Caki2 (cell line): ENCODE measurements around the gene BTN2A1. TPM values are rescaled to one million over a fixed set of nuclear protein-coding genes. Genes with fewer than 3 reads are reported as not detected.
"Not testable (repeated sequence)": the region's sequence is repeated elsewhere in the genome, so short reads cannot be mapped to it uniquely, and the experiment has no call there.

ENCODE experiments used
- DNase-seq: peaks from one replicate; pipeline ENCODE4 v3.0.0-alpha.2; 2015; ENCODE audit warnings: low read depth
- in situ Hi-C: cut with HindIII; loops from 2 replicates; pipeline ENCODE4 v1.10.0; 2016; ENCODE audit warnings: low sequenced_read_pairs, low pct_unique_long_range_greater_than_20kb, mixed read lengths
- total RNA-seq: library from RNA; depleted of rRNA; stranded (reverse); fragments of >200 nt; shearing (Covaris generic); gene quantifications from 2 replicates; pipeline ENCODE4 v1.2.3, GENCODE V29; 2014; ENCODE audit warnings: low replicate concordance

Gene BTN2A1
- total RNA-seq, 1 experiment from 2014 or later: 14.1 TPM

DNA sequence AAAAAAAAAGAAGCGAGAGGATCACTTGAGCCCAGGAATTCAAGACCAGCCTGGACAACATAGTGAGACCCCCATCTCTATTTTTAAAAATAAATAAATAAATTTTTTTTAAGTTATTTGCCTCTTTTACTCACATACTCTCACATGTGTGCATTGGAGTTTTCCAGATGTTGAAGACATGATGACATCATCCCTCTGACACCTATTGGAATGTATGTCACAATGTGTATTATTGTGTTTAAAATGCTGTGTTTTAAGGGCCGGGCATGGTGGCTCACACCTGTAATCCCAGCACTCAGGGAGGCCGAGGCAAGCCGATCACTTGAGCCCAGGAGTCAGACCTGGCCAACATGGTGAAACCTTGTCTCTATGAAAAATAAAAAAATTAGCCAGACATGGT is 24.6 kb downstream of the BTN2A1 start:
- in situ Hi-C loops: no loop called here
- no peak for DNase-seq

DNA sequence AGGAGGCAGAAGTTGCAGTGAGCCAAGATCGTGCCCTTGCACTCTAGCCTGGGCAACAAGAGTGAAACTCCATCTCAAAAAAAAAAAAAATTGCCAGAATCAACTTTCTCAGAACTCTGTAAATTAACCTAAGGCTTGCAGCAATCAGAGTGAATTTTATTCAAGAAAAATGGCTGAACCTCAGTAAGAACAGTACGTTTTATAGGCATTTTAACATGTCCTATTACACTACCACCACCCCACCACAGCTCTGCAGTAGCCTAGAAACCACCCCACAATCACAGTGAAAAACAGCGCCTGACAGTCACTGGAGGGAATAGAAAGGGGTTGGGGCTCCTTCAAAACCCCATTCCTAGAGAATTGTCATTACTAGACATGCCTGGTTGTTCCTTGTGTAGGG is 26.0 kb downstream of the BTN2A1 start:
- no peak for DNase-seq
- in situ Hi-C loops: no loop called here

DNA sequence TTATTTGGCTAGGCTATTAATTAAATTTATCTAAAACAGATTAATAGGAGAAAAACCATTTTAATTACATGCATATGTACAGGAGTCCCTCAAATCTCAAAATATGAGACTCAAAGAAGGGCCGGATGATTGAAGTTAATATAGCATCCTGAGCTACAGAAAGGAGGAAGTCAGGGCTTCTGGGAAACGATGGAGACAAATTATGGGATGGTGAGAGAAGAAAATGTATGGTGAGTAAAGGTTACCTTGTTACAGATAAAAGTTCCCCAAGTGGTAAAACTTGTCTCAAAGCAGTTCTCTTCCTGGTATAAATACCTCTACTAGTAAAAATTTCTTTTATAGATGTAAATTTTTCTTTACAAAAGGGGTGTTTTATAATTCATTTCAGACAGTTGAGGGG is 26.4 kb downstream of the BTN2A1 start:
- in situ Hi-C loops: no loop called here
- DNase-seq: no peak

DNA sequence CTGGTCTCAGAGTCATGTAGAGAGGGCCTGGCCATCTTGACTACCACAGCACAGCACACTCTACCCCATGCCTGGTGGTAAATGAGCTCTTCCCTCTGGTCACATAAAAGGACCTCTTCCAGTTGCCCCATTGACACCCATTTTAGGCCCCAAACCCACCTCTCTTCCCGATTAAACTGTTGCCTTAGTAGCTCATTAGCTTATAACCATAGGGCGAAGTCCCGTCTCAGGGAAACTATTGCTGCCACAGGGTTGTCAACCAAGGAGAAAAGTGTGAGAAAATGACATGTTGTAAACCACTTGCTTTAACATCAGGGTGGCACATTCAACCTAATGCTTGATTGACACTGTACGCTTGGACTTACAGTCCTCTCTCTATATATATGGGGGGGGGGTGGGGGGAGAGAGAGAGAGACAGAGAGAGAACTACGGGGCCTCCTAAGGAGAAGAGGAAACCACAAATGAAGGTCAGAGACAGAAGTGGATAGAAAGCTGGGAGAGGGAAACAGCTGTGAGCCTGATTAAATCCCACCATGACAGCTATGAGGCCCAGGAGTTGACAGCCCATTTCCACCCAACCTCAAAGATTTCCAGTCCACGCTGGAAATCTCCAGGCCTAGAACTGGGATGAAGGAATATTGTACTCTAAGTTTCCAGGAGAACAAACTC is 27.5 kb downstream of the BTN2A1 start:
- in situ Hi-C loops: no loop called here

DNA sequence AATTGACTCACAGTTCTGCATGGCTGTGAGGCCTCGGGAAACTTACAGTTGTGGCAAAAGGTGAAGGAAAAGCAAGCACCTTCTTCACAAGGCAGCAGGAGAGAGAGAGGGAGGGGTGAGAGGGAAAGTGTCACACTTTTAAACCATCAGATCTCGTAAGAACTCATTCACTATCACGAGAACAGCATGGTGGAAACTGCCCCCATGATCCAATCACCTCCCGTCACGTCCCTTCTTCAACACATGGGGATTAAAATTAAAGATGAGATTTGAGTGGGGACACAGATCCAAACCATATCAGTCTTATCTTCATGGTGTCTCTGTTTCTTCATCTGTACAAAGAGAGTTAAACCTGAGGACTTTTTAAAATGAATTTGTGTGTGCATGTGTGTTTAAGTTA is 28.6 kb downstream of the BTN2A1 start:
- no peak for DNase-seq
- in situ Hi-C loops: no loop called here

More for the DNA sequence above, 27.5 kb downstream of the BTN2A1 start:
- DNase-seq: no peak

DNA sequence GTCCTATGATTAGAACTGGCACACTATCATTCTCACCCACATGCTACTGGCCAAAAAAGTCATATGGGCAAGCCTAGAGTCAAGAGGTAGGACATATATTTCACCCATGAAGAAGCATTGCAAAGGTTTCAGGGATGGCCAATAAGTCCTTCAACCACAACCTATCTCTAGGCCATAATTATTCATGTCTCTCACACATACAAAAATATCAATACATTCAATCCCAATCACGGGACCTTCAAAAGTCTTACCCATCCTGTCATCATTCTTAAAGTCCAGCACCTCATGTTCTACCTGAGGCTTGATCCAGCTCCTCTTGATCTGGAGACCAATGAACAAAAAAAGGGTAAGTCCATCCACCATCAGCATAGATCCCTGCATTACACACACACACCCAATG is 29.7 kb downstream of the BTN2A1 start:
- DNase-seq: no peak
- in situ Hi-C loops: no loop called here

DNA sequence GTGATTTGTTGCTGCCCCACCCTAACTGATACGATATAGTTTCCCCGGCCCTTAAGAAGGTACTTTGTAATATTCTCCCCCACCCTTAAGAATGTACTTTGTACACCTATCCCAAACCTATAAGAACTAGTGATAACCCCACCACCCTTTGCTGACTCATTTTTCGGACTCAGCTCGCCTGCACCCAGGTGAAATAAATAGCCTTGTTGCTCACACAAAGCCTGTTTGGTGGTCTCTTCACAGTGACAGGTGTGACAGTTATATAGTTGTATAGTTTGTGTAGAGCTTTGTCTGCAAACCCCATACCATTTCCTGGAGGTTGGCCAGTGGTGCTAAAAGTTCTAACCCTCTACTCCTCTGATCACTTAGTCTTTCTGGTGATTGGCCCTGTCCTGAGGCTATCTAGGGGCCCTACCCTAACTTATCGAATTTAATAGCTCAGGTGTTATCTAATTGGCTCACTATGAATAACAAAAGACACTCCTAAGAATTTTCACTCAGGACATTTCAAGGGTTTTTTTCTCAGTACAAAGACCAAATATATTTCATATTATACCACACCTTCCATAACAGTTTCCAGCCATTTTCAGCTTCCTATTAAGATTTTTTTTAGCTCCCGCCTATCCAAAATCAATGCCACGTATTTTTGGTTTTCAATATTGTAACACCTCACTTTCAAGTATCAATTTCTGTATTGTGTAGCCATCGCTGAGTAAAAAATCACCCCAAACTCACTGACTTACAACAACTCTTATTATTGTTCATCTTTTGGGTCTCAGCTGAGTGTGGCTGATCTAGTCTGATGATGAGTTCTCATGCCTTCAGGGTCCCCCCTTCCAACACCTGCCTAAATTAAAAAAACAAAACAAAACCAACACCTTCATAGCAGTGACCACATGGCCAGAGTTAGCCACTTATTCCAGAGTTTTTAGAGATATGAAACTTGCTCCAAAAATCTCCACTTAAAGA is 32.5 kb downstream of the BTN2A1 start:
- DNase-seq: no peak
- in situ Hi-C loops: no loop called here

DNA sequence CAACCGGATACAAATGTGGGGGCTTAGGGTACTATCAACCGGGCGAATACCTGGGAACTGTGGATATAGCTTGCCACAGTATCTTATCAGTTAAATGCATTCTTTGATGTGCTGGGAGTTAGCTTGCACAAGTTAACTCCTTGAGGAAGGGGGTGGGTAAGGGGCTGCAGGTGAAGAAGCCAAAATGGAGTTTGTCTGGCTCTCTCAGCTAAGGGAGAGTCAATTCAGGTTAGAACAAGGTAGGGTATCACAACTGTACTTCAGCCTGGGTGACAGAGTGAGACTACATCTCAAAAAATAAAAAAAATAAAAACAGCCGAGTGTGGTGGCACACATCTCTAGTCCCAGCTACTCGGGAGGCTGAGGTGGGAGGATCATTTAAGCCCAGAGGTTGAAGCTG is 33.8 kb downstream of the BTN2A1 start:
- in situ Hi-C loops: no loop called here
- DNase-seq: no peak

DNA sequence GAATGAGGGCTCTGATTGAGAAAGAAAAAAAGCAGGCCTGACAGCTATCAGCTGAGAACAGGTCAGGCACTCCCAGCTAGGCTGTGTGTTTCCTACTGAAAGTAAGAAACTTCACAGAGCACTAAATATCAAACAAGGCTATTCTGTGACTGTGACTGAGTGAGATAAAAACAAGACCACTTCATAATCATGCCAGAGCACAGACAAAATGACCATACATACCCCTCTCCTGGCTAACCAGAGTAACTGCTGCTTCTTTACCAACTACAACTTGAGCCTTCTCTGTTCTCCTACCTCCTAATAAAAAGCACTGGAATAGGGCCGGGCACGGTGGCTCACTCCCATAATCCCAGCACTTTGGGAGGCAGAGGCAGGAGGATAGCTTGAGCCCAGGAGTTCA is 35.5 kb downstream of the BTN2A1 start:
- in situ Hi-C loops: no loop called here
- DNase-seq: no peak

DNA sequence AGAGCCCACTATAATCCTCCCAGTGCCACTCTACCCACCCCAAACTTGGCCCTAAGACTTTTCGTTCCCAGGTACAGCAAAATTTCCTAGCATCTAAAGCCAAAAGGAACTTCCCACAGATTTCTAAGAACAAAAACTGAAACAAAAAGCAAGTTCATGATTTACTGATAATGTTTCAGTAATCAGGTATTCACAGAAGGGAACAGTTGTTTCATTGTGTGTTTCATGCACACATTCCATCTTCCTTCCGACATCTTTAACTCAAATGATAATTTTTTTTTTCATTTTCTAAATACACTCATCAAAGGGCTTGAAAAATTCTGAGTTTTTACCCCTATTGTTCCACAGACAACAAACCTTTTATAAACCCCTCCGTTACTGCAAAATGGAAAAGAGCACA is 36.4 kb downstream of the BTN2A1 start:
- DNase-seq: no peak
- in situ Hi-C loops: no loop called here

DNA sequence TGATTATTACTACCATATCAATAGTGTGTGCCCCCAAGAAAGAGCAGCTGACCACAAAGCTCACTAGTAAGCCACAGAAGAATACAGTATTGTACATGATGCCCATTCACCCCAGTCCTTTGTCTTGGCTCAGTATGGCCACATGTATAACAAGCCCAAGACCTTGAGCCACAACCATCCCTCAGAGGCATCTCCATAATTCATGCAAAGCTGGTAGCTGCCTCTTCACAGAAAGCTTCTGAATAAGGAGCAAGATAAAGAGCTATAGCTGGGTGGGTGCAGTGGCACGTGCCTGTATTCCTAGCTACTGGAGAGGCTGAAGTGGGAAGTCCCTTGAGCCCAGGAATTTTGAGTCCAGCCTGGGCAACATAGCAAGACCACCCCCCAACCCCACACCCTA is 37.5 kb downstream of the BTN2A1 start:
- in situ Hi-C loops: no loop called here
- DNase-seq: no peak

DNA sequence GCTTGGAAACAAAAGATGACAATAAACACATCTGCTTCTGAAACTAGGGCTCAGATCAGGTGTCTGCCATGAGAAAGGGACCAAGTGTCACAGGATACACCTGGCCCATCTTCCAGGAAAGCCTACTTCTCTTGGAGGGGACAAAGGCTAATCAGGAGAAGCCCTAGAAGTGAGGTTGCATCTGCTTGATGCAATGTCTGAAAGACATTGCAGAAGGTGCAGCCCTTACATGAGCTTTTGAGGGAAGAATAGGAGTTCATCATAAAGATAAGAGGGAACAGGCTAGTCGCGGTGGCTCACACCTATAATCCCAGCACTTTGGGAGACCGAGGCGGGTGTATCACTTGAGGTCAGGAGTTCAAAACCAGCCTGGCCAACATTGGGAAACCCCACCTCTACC is 39.9 kb downstream of the BTN2A1 start:
- no peak for DNase-seq
- in situ Hi-C loops: no loop called here

DNA sequence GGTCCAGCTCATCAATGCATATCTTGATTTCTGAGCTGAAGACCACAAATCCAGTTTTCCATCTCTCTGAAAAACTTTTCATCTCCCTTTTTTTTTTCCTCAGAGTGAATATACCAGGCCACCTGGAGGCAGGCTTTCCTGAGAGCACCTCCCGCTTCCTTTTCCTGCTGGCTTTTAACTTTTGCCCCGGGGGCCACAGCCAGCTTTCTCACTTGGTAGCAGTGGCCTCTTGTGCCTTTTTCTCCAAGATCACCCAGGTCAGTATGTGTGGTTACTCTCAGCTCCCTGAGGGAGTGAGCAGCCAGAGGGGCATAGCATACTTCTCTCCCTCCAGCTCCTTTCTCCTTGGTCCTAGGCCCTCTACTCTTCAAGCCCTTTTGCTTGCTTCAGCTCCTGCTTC is 42.3 kb downstream of the BTN2A1 start, which contains the start of gene BTN1A1:
TSS of gene BTN1A1 (plus strand) at position 202 of the 400 bp plus-strand sequence. CDS start 984 bp downstream, outside the sequence.
- no peak for DNase-seq
- in situ Hi-C loops: no loop called here

DNA sequence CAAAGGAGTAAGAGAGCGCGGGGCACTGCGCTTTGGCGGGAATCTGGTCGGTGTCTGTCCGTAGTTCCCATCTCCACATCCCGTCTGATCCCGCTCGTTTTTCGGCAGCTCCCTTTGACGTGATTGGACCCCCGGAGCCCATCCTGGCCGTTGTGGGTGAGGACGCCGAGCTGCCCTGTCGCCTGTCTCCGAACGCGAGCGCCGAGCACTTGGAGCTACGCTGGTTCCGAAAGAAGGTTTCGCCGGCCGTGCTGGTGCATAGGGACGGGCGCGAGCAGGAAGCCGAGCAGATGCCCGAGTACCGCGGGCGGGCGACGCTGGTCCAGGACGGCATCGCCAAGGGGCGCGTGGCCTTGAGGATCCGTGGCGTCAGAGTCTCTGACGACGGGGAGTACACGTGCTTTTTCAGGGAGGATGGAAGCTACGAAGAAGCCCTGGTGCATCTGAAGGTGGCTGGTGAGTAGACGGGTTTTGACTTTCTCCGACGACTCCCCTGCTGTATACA is 43.8 kb downstream of the BTN2A1 start:
- in situ Hi-C loops: no loop called here

DNA sequence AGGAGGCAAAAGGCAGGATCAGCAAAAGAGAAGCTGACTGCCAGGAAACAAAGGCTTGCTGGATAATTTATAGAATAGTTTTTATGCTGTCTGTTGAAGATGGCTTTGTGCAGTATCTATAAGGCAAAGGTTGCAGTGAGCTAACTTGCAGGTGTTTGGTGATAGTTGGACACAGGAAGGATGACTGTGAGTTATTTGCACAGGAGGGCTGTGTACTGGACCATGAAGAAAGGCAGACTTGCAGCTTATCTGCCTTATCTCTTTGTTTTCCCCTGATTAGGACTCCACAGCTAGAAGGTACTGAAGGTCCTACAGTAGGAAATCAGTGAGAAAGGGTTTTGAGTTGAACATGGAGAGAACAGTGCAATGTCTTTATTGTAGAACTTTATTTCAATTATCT is 44.4 kb downstream of the BTN2A1 start:
- peak; percentile 47 for DNase-seq
- in situ Hi-C loops: no loop called here

More for the DNA sequence above, 43.8 kb downstream of the BTN2A1 start:
- no peak for DNase-seq

DNA sequence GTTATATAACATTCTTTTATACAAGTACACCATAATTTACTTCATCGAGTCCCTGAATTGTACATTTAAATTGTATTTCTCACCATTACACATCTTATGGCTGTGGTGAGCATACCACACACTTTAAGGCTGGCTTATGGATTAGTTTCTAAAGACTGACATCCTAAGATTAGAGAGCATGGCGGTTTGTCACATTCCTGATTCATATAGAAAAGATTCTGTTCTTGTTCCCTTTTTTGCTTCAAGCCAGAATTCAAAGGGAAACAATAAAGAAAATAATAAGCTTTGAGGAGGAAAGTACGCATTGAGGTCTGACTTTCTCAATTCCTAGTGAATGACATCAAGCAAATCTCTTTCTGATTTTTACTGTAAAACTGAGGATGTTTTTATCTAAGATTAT is 44.9 kb downstream of the BTN2A1 start:
- in situ Hi-C loops: no loop called here

DNA sequence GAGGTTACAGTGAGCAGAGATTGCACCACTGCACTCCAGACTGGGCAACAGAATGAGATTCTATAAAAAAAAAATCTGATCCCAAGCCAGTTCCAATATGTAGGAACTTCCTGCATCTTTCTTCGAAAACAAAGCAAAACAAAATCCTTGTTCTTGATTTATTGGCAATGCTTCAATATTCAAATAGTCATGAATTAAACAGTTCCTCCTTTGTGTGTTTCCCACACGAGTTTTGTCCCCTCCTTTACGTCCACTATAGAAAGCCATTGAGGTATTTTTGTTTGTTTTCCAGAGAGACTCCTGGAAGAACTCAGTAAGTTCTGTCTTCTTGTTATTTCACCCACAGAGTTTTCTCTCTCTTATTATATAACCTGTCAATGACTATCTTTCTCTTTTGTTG is 49.9 kb downstream of the BTN2A1 start:
- DNase-seq: no peak
- in situ Hi-C loops: no loop called here

More for the DNA sequence above, 44.9 kb downstream of the BTN2A1 start:
- DNase-seq: no peak

DNA sequence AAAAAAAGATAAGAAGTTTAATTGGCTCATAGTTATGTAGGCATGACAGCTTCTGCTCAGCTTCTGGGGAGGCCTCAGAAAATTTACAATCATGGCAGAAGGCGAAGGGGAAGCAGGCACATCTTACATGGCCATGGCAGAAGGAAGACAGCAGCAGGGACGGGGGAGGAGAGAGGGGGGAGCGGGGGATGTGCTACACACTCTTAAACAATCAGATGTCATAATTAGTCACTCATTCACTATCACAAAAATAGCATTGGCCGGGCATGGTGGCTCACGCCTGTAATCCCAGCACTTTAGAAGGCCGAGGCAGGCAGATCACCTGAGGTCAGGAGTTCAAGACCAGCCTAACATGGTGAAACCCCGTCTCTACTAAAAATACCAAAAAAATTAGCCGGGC is 53.3 kb downstream of the BTN2A1 start:
- peak; percentile 38 for DNase-seq
- in situ Hi-C loops: not testable (repeated sequence)

DNA sequence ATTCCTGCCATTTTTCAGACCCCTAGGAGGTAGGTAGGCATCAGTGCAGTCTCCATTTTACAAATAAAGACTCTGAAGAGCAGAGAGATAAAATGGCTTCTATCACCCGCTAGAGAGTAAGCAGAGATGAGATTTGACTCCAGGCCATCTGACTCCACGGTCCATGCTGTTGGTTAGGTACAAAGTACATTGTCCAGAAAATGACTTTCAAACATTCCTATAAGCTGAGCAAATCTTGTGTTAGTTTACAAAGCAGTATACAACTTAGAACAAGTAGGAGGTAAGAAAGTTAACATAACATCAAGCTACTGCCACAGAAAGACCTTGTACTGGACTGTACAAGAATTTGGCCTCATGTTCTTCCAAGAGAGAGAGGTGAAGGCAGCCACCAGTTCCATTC is 57.2 kb downstream of the BTN2A1 start:
- DNase-seq: no peak
- in situ Hi-C loops: no loop called here
